GM12892 (cell line): Measurements from ENCODE around the gene ERC1.

ENCODE experiments used
- DNase-seq: peaks from one replicate; pipeline ENCODE4 v3.0.0; 2011; ENCODE audit not compliant: insufficient read length
- FAIRE-seq: peaks from 2 replicates; lab custom pipeline; 2011; peaks lifted over from hg19 to GRCh38; lab: Jason Lieb, UNC
- POLR2A ChIP-seq: IDR thresholded peaks from 2 replicates; pipeline ENCODE4 v1.6.1; 2011; ENCODE audit warnings: low read depth, low read length, control low read depth
- POLR2AphosphoS5 ChIP-seq: IDR thresholded peaks from 2 replicates; pipeline ENCODE4 v1.6.1; 2011; ENCODE audit warnings: low read depth, low read length, control low read depth
- TAF1 ChIP-seq: IDR thresholded peaks from 2 replicates; pipeline ENCODE4 v1.6.1; 2011; ENCODE audit warnings: low read depth, mild to moderate bottlenecking, control low read depth, low read length, borderline replicate concordance

The ERC1 gene

DNA sequence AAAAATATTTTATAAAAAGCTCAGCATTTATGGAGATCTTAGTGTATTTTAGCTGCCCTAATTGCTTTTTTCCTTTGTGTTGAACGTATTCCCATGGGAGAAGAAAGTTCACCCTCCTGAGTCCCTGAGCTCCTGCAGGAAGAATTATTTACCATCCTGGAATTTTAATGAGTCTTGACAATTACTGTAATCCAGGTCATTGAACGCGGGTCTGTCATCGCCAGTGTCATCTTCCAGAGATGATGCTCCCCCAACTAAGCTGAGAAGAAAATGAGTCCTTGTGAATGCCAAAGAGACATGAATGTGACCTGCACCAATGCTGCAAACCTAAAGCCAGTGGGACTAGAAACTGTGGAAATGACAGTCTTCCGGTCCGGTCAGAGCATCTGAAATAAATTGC lies 473.9 kb downstream of the ERC1 start:
- TF ChIP-seq TAF1 (no peak), POLR2A (no peak), POLR2AphosphoS5 (no peak)
- FAIRE-seq (no peak), DNase-seq (no peak)

GRCh38 chr12:1465990-1466389 lies 475.0 kb downstream of the ERC1 start:
- FAIRE-seq (no peak), DNase-seq (no peak)
- TF ChIP-seq POLR2A, result no peak
- no peak for TF ChIP-seq TAF1
- TF ChIP-seq POLR2AphosphoS5, result no peak

DNA sequence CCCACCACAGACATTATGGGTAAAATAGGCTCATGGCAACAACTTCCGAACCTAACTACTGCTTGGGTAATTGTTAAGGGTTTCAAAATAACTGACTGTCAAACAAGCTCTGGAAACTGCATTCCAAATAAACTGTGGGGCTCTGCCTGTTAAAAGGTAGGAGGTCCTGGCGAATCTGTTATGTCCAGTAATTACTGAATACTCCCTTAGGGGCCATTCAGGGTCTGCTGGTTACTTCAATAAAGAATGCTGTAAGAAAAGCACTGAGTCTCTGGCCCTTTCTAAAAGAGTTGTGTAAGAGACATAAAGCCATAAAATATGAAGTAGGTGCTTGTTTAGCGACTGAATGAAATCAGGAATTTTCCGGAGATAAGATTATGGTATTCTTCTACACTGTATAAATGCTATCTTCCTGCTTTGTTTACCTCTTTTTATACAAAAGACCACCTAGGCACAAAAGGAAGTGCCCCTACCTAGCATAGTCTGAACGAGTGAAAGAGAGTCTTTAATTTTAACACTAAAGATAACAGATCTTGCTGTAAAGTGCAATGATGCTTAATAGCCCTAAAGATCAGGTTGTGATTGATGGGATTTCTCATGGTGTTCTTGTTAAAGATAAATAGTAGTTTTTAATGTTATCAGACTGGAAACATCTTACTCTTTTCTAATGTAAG lies 475.6 kb downstream of the ERC1 start:
- TF ChIP-seq POLR2AphosphoS5, result no peak
- no peak for TF ChIP-seq POLR2A
- TF ChIP-seq TAF1, result no peak

GRCh38 chr12:1467710-1468109 lies 476.7 kb downstream of the ERC1 start:
- no peak for DNase-seq
- FAIRE-seq, result no peak
- TF ChIP-seq POLR2AphosphoS5 (no peak), TAF1 (no peak), POLR2A (no peak)

More for the DNA sequence above, 475.6 kb downstream of the ERC1 start:
- DNase-seq, result no peak
- FAIRE-seq, result no peak

DNA sequence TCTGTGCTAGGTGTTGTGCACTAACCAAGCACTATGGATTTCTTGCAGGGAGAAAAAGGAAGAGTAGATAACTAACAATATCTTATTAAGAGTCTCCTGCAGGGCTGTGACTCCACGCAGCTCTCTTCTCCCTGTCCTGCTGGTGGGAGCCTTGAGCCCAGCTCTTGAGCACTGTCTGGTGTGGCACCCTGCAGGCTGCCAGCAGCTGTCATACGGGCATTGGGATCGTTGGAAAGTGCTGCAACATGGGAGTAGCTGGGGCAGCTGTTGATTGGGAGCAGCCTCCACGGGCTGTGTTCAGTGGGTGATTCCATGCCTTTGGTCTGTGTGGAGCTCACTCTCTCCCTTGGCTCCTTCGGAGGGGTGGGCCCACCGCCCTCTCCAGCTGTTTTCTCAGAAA lies 478.0 kb downstream of the ERC1 start:
- FAIRE-seq, result no peak
- DNase-seq, result no peak
- no peak for TF ChIP-seq POLR2AphosphoS5
- TF ChIP-seq TAF1, result no peak
- no peak for TF ChIP-seq POLR2A

DNA sequence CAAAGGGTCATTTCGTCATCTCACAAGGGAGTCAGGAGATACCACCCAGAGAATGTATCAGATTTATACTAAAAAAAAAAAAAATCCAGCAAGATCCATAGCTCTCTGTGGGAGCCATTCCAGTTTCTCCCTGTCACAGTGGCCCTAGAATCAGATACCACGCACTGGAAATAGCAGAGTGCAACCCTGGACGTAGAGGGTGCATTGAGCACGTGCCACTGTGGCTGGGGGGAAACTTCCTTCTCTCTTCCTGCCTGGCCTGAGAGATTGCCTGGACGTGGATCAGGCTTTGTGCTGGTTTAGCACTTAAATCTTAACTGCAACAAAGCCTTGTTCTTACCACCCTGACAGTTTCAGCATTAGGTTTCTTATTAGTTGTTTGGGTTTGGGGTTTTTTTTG lies 479.0 kb downstream of the ERC1 start:
- no peak for FAIRE-seq
- TF ChIP-seq POLR2A, result no peak
- TF ChIP-seq POLR2AphosphoS5, result no peak
- no peak for DNase-seq

DNA sequence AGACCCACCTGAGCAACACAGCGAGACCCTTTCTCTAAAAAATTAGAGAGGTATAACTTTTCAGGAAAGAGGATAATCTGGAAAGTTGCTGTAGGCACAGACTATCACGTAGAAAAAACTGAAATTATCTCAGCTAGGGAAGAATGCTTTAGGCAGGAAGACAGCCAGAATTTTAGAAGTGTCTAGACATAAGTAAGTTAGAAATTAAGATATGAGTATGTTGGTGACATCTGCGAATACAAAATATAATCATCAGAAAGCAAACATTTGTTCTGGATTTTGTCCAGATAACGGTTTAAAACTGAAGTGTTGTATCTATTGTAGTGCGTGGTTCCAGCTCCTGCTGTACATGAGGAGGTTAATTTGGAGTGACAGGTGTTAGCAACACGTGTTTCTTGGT lies 480.2 kb downstream of the ERC1 start:
- FAIRE-seq, result no peak

GRCh38 chr12:1473418-1473817 lies 482.4 kb downstream of the ERC1 start:
- DNase-seq, result no peak

More for the DNA sequence above, 480.2 kb downstream of the ERC1 start:
- TF ChIP-seq POLR2A, result no peak
- TF ChIP-seq POLR2AphosphoS5, result no peak
- TF ChIP-seq TAF1, result no peak
- DNase-seq, result no peak

GRCh38 chr12:1474041-1474573 lies 483.1 kb downstream of the ERC1 start:
- no peak for TF ChIP-seq POLR2AphosphoS5
- no peak for TF ChIP-seq POLR2A
- TF ChIP-seq TAF1, result no peak
- DNase-seq, result no peak
- FAIRE-seq, result no peak

More at GRCh38 chr12:1473418-1473817, 482.4 kb downstream of the ERC1 start:
- TF ChIP-seq TAF1 (no peak), POLR2A (no peak), POLR2AphosphoS5 (no peak)
- no peak for FAIRE-seq

GRCh38 chr12:1474574-1475153 lies 483.6 kb downstream of the ERC1 start:
- DNase-seq (no peak), FAIRE-seq (no peak)
- TF ChIP-seq POLR2A, result no peak
- TF ChIP-seq POLR2AphosphoS5, result no peak
- TF ChIP-seq TAF1, result no peak

DNA sequence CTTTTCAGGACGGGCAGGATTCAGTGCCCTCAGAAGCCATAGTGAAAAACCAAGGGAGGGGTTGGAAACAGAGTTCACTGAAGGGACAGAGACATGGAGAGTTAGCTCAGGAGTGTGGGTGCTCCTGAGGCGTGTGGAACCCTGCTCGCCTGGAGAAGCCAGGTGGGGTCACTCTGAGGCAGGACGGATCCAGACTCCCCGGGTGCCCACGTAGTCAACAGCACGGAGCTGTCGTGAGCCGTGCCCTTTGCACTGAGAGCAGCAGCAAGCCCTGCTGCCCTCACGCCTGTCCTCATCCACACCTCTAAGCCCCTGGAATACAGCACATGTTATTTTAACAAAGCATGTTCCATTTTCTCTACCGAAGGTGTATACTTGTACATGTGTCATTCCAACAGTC lies 488.6 kb downstream of the ERC1 start:
- TF ChIP-seq POLR2A (no peak), TAF1 (no peak), POLR2AphosphoS5 (no peak)
- no peak for FAIRE-seq

DNA sequence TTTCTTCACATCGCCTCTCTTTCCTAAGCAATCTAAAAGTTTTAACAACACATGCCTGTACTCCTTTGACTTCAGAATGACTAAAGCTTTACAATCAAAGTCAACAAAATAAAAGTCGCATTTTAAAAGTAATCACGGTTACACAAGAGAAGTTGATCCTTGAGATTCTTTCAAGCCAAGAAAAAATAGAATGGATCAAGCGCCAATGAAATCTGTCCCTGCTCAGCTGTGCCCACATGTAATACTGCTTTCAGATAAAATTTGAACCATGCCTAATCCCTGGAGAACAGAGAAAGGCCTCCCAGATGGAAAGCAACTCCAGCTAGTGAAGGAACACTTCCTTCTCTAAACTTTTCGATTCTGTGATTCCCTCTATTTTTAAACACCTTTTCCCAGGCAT lies 490.3 kb downstream of the ERC1 start:
- DNase-seq (no peak), FAIRE-seq (no peak)
- TF ChIP-seq TAF1 (no peak), POLR2A (no peak), POLR2AphosphoS5 (no peak)

More for the DNA sequence above, 488.6 kb downstream of the ERC1 start:
- no peak for DNase-seq
